ENCODE results near the gene LRBA.
"Not testable (repeated sequence)": the region's sequence is repeated elsewhere in the genome, so short reads cannot be mapped to it uniquely, and the experiment has no call there.

Gene LRBA

GRCh38 chr4:150765216-150765615 is 249.9 kb downstream of the LRBA start:
- no peak for DNase-seq (ENCODE audit: low read depth in 1 of 2, low spot score in 1 of 2)

- no peak for DNase-seq (ENCODE audit: low read depth in 1 of 2, low spot score in 1 of 2)
Observed at GRCh38 chr4:150751648-150752047, 263.4 kb downstream of the LRBA start.

- DNase-seq (ENCODE audit: low read depth in 1 of 2, low spot score in 1 of 2) = no peak
Observed at GRCh38 chr4:150750824-150751223, 264.3 kb downstream of the LRBA start.

- DNase-seq (ENCODE audit: low read depth in 1 of 2, low spot score in 1 of 2) = no peak
Observed at GRCh38 chr4:150746156-150746555, 268.9 kb downstream of the LRBA start.

GRCh38 chr4:150744570-150744969 is 270.5 kb downstream of the LRBA start:
- DNase-seq (ENCODE audit: low read depth in 1 of 2, low spot score in 1 of 2) = no peak

DNA sequence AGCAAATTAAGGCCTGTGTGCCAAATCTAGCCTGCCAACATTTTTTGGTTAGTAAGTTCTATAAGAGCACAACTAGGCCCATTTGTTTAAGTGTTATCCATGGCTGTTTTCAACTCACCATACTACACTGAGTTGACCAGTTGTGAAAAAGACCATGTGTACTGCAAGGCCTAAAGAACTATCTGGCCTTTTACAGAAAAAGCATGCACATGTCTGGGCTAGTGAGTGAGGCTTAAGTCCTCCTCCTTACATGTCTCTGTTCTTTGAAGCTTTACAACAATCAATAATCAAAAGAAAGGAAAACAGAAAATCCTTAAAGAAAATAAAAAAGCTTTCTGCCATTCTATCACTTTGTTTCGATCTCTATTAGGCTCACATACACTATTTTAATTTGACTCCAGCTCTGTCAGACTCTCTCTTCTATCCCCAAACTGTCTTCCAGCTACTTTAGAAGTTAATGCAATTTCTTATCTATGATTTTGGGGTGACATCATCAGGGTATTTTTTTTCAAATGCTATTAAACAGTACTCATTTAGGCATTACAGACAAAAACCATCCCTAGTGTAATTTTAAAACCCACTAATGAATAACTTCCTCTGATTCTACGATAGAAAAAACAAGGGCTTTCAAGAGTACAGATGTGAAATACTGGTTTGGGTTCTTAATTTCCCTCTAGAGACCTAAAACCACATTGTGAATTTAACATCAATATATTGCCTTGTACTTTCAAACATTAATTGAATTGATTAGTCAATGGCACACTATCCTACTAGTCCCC is 271.3 kb downstream of the LRBA start:
- DNase-seq (ENCODE audit: low read depth in 1 of 2, low spot score in 1 of 2) = no peak

- DNase-seq (ENCODE audit: low read depth in 1 of 2, low spot score in 1 of 2) = not testable (repeated sequence)
Observed at GRCh38 chr4:150742930-150743329, 272.2 kb downstream of the LRBA start.

DNA sequence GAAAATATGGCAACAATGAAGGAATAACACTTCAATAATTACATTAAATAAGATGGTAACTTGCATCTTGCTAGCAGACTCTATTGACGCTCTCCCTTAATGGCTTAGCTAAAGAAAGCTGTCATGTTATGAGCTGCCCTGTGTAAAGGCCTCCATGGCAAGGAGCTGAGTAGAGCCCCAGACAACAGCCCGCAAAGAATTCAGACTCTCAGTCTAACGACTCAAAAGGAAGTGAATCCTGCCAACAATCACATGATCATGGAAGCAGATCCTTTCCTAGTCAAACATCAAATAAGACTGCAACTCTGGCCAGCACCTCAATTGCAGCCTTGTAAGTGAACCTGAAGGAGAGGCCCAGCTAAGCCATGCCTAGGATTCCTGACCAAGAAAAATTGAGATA is 275.5 kb downstream of the LRBA start:
- DNase-seq (ENCODE audit: low read depth in 1 of 2, low spot score in 1 of 2) = no peak

- DNase-seq (ENCODE audit: low read depth in 1 of 2, low spot score in 1 of 2) = no peak
Observed at GRCh38 chr4:150725957-150726523, 289.0 kb downstream of the LRBA start.

DNA sequence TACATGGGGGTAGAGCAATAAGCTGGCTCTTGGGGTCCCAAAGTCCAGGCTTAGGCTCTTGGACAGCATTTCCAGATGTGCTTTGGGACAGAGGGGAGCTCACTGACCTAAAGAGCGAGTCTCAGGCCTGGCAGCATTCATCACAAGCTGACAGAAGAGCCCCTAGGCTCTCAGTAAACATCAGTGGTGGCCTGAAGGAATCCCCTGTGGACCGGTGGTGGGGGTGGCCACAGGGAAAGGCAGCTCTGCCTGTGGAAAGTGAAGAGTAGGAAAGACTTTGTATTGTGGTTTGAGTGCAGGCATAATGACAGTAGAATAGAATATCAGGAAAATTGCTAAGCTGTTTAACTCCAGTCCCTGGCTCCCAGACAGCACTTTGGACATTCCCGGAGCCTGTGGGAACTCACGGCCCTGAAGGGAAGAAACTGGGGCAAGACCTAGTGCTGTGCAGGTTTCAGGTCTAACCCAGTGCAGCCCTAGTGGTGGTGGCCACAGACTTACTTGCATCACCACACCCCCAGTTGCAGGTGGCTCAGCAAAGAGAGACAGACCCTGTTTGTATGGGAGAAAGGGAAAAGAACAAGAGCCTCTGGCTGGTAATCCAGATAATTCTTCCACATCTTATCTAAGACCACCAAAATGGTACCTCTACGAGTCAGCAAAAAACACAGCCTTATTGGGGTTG is 291.2 kb downstream of the LRBA start:
- DNase-seq (ENCODE audit: low read depth in 1 of 2, low spot score in 1 of 2) = no peak

GRCh38 chr4:150722908-150723362 is 292.1 kb downstream of the LRBA start:
- DNase-seq (ENCODE audit: low read depth in 1 of 2, low spot score in 1 of 2) = no peak

DNA sequence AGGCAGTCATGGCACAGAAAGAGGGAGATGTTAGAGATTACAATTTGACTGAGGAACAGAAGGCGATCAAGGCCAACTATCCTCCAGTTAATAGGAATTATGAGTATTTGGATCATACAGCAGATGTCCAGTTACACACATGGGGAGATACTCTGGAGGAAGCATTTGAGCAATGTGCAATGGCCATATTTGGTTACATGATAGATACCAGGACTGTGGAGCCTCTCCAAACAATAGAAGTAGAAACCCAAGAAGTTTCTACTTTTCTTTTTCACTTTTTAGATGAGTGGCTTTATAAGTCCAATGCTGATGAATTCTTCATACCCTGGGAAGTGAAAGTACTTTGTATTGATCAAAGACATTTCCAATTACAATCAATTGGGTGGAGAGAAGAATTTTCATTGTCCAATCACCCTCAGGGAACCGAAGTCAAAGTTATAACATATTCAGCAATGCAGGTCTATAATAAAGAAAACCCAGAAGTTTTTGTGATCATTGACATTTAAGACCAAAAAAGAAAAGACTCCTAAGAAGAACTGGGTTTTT is 294.0 kb downstream of the LRBA start:
- DNase-seq (ENCODE audit: low read depth in 1 of 2, low spot score in 1 of 2) = no peak

- no peak for DNase-seq (ENCODE audit: low read depth in 1 of 2, low spot score in 1 of 2)
Observed at GRCh38 chr4:150717952-150718351, 297.1 kb downstream of the LRBA start.

GRCh38 chr4:150714462-150715438 is 300.3 kb downstream of the LRBA start:
- no peak for DNase-seq (ENCODE audit: low read depth in 1 of 2, low spot score in 1 of 2)

GRCh38 chr4:150713251-150713650 is 301.8 kb downstream of the LRBA start:
- DNase-seq (ENCODE audit: low read depth in 1 of 2, low spot score in 1 of 2) = no peak

GRCh38 chr4:150710770-150711375 is 304.2 kb downstream of the LRBA start:
- DNase-seq (ENCODE audit: low read depth in 1 of 2, low spot score in 1 of 2) = no peak

DNA sequence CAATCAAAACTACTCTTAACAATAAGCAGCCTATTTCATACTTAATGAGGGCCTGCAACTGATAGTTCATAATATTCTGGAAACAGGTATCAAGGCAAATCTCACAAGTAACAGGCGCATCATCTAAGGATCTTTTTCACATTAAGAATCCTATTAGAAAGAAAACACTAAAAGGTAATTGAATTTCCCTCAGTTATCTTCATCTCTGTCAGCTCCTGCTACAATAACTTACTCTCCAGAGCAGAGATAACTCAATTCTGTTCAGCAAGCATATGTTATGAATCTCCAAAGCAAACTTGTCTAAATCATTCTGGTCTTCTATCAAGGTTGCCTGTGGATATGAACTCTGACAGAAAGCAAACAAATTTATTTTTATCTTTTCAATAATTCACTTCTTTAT is 307.1 kb downstream of the LRBA start:
- DNase-seq (ENCODE audit: low read depth in 1 of 2, low spot score in 1 of 2) = no peak

GRCh38 chr4:150699599-150699998 is 315.5 kb downstream of the LRBA start:
- DNase-seq (ENCODE audit: low read depth in 1 of 2, low spot score in 1 of 2) = no peak

DNA sequence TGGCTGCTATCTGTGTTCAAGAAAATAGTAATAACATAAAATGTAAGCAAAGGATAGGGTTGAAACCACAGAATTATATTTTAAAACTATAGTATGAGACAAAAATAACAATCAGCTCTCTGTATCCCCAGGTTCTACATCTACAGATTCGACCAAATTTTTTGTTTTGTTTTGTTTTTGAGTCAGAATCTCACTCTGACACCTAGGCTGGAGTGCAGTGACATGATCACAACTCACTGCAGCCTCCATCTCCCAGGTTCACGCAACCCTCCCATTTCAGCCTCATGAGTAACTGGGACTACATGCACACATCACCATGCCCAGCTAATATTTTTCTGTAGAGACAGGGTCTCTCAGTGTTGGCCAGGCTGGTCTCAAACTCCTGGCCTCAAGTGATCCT is 319.9 kb downstream of the LRBA start:
- DNase-seq (ENCODE audit: low read depth in 1 of 2, low spot score in 1 of 2) = no peak

DNA sequence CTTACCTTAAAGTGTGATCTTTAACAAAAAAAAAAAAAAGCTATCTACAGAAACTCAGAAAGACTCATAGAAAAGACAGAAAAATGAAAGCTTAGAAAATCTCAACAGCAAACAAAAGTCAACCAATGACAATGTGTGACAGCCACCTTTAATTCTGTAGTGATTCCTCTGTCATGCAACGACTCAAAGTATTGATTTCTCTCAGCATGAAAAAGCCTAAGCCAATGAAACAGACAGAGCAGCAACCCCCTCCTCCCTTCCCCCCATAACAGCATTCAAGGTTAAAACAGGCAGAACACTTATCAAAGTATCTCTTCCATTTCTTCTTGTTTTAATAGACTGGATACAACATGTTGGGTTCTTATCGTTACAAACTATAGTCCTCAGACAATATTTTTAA is 320.6 kb downstream of the LRBA start:
- no peak for DNase-seq (ENCODE audit: low read depth in 1 of 2, low spot score in 1 of 2)
